NAMALWA (cell line): ENCODE measurements around the gene GPC5.
"Not testable (repeated sequence)": the region's sequence is repeated elsewhere in the genome, so short reads cannot be mapped to it uniquely, and the experiment has no call there.

ENCODE experiments used
- DNase-seq: peaks from one replicate; pipeline ENCODE4 v3.0.0-alpha.2; 2015; ENCODE audit warnings: low spot score

GPC5 gene

GRCh38 chr13:92657565-92657964, 1259.1 kb downstream of the GPC5 start:
- no peak for DNase-seq

- no peak for DNase-seq
Measured at GRCh38 chr13:92658293-92658692, 1259.9 kb downstream of the GPC5 start.

- no peak for DNase-seq
Measured at GRCh38 chr13:92661406-92661805, 1263.0 kb downstream of the GPC5 start.

GRCh38 chr13:92668157-92668556, 1269.7 kb downstream of the GPC5 start:
- no peak for DNase-seq

- DNase-seq, result no peak
Measured at GRCh38 chr13:92670096-92670495, 1271.7 kb downstream of the GPC5 start.

GRCh38 chr13:92671821-92672220, 1273.4 kb downstream of the GPC5 start:
- no peak for DNase-seq

GRCh38 chr13:92676246-92676645, 1277.8 kb downstream of the GPC5 start:
- no peak for DNase-seq

GRCh38 chr13:92677571-92677970, 1279.2 kb downstream of the GPC5 start:
- no peak for DNase-seq

GRCh38 chr13:92679602-92680001, 1281.2 kb downstream of the GPC5 start:
- DNase-seq, result no peak

- no peak for DNase-seq
Measured at GRCh38 chr13:92681239-92681638, 1282.8 kb downstream of the GPC5 start.

GRCh38 chr13:92682832-92683517, 1284.6 kb downstream of the GPC5 start:
- no peak for DNase-seq

- DNase-seq, result no peak
Measured at GRCh38 chr13:92694047-92694446, 1295.6 kb downstream of the GPC5 start.

- not testable (repeated sequence) for DNase-seq
Measured at GRCh38 chr13:92695827-92696226, 1297.4 kb downstream of the GPC5 start.

- DNase-seq, result no peak
Measured at GRCh38 chr13:92716749-92717148, 1318.3 kb downstream of the GPC5 start.

GRCh38 chr13:92717857-92718256, 1319.4 kb downstream of the GPC5 start:
- no peak for DNase-seq

- no peak for DNase-seq
Measured at GRCh38 chr13:92719868-92720267, 1321.4 kb downstream of the GPC5 start.

GRCh38 chr13:92721620-92722019, 1323.2 kb downstream of the GPC5 start:
- DNase-seq, result no peak

GRCh38 chr13:92727118-92727517, 1328.7 kb downstream of the GPC5 start:
- no peak for DNase-seq

GRCh38 chr13:92734068-92734467, 1335.6 kb downstream of the GPC5 start:
- DNase-seq, result no peak

GRCh38 chr13:92734545-92734944, 1336.1 kb downstream of the GPC5 start:
- no peak for DNase-seq

- DNase-seq, result no peak
Measured at GRCh38 chr13:92735909-92736308, 1337.5 kb downstream of the GPC5 start.

- DNase-seq, result no peak
Measured at GRCh38 chr13:92739306-92739818, 1340.9 kb downstream of the GPC5 start.

GRCh38 chr13:92743992-92744391, 1345.6 kb downstream of the GPC5 start:
- DNase-seq, result no peak

GRCh38 chr13:92745258-92745657, 1346.8 kb downstream of the GPC5 start:
- no peak for DNase-seq
